Measurements from ENCODE around the gene EML5.

EML5 gene

GRCh38 chr14:88625671-88626070 lies 167.1 kb downstream of the EML5 start:
- H2AK5ac ChIP-seq (ENCODE audit: low read length), result no peak overlapping the region
- H4K91ac ChIP-seq (ENCODE audit: low read depth, low read length), result no peak overlapping the region
- H3K9ac ChIP-seq (ENCODE audit: low read length), result no peak overlapping the region
- H3K9me3 ChIP-seq (ENCODE audit: insufficient read depth, low read depth, low read length), result no peaks in the 10 kb centered on the region
- no peaks in the 10 kb centered on the region for H3K79me2 ChIP-seq (ENCODE audit: control insufficient read depth, insufficient read depth, low read length, poor library complexity)
- no peak overlapping the region for H2BK120ac ChIP-seq (ENCODE audit: insufficient read depth, low read length, poor library complexity)
- peaks cover 0 to 2% of the 10 kb centered on the region in 2 experiments for H3K4me1 ChIP-seq (ENCODE audit: control insufficient read depth in 1 of 2, insufficient read depth in 2 of 2, low read length in 2 of 2)
- no peak overlapping the region for H3K4ac ChIP-seq (ENCODE audit: low read depth, low read length)
- no peaks in the 10 kb centered on the region for H3K79me1 ChIP-seq (ENCODE audit: low read length)
- no peak overlapping the region for H2BK12ac ChIP-seq (ENCODE audit: low read length)
- H3K4me2 ChIP-seq (ENCODE audit: low read length), result no peak overlapping the region
- H4K8ac ChIP-seq (ENCODE audit: low read depth, low read length), result no peak overlapping the region
- no peak overlapping the region for H4K12ac ChIP-seq (ENCODE audit: low read depth, low read length)
- WGBS (ENCODE audit: extremely low coverage, insufficient coverage, insufficient read length), result no CpG with 5 or more reads among the region's 3 CpGs
- no peak overlapping the region for H2BK5ac ChIP-seq (ENCODE audit: low read depth, low read length, poor library complexity)
- H3K4me3 ChIP-seq (ENCODE audit: low read depth, low read length), result no peak overlapping the region
- no peak overlapping the region for H2AFZ ChIP-seq (ENCODE audit: insufficient read depth, low read length, poor library complexity)
- H3K23ac ChIP-seq (ENCODE audit: low read length), result no peak overlapping the region
- no peak overlapping the region for H3K27ac ChIP-seq (ENCODE audit: low read depth, low read length)
- H3K27me3 ChIP-seq (ENCODE audit: insufficient read depth, low read length), result no peaks in the 10 kb centered on the region
- no peaks in the 10 kb centered on the region for H3K36me3 ChIP-seq (ENCODE audit: control insufficient read depth in 1 of 2, insufficient read depth in 2 of 2, low read length in 2 of 2)
- no peak overlapping the region for H3K14ac ChIP-seq (ENCODE audit: low read length)
- no peak overlapping the region for H3K18ac ChIP-seq (ENCODE audit: low read length)
- DNase-seq, result no peak

- no peak overlapping the region for H4K8ac ChIP-seq (ENCODE audit: low read depth, low read length)
Measured at GRCh38 chr14:88621100-88621499, 171.7 kb downstream of the EML5 start.

GRCh38 chr14:88618476-88618875 lies 174.3 kb downstream of the EML5 start:
- Histone ChIP-seq H3K4me1 (ENCODE audit: control insufficient read depth in 1 of 2, insufficient read depth in 2 of 2, low read length in 2 of 2) (no peaks in the 10 kb centered on the region), H3K79me1 (ENCODE audit: low read length) (no peaks in the 10 kb centered on the region), H3K14ac (ENCODE audit: low read length) (no peak overlapping the region), H3K9me3 (ENCODE audit: insufficient read depth, low read depth, low read length) (no peaks in the 10 kb centered on the region), H3K27ac (ENCODE audit: low read depth, low read length) (no peak overlapping the region), H3K4me2 (ENCODE audit: low read length) (no peak overlapping the region), H3K27me3 (ENCODE audit: insufficient read depth, low read length) (no peaks in the 10 kb centered on the region), H3K4me3 (ENCODE audit: low read depth, low read length) (no peak overlapping the region), H3K79me2 (ENCODE audit: control insufficient read depth, insufficient read depth, low read length, poor library complexity) (no peaks in the 10 kb centered on the region), H2BK12ac (ENCODE audit: low read length) (no peak overlapping the region), H4K91ac (ENCODE audit: low read depth, low read length) (no peak overlapping the region), H2AK5ac (ENCODE audit: low read length) (no peak overlapping the region), H3K4ac (ENCODE audit: low read depth, low read length) (no peak overlapping the region), H2AFZ (ENCODE audit: insufficient read depth, low read length, poor library complexity) (no peak overlapping the region), H3K23ac (ENCODE audit: low read length) (no peak overlapping the region), H2BK120ac (ENCODE audit: insufficient read depth, low read length, poor library complexity) (no peak overlapping the region), H3K18ac (ENCODE audit: low read length) (no peak overlapping the region), H4K8ac (ENCODE audit: low read depth, low read length) (no peak overlapping the region), H4K12ac (ENCODE audit: low read depth, low read length) (no peak overlapping the region), H2BK5ac (ENCODE audit: low read depth, low read length, poor library complexity) (no peak overlapping the region), H3K9ac (ENCODE audit: low read length) (no peak overlapping the region), H3K36me3 (ENCODE audit: control insufficient read depth in 1 of 2, insufficient read depth in 2 of 2, low read length in 2 of 2) (peaks cover 0 to 3% of the 10 kb centered on the region in 2 experiments)
- WGBS (ENCODE audit: extremely low coverage, insufficient coverage, insufficient read length), result no CpG with 5 or more reads among the region's 5 CpGs
- DNase-seq, result no peak

More at GRCh38 chr14:88621100-88621499, 171.7 kb downstream of the EML5 start:
- Histone ChIP-seq H3K4me1 (ENCODE audit: control insufficient read depth in 1 of 2, insufficient read depth in 2 of 2, low read length in 2 of 2) (no peaks in the 10 kb centered on the region), H3K79me1 (ENCODE audit: low read length) (no peaks in the 10 kb centered on the region), H3K79me2 (ENCODE audit: control insufficient read depth, insufficient read depth, low read length, poor library complexity) (no peaks in the 10 kb centered on the region), H2BK120ac (ENCODE audit: insufficient read depth, low read length, poor library complexity) (no peak overlapping the region), H3K18ac (ENCODE audit: low read length) (no peak overlapping the region), H3K36me3 (ENCODE audit: control insufficient read depth in 1 of 2, insufficient read depth in 2 of 2, low read length in 2 of 2) (no peaks in the 10 kb centered on the region), H2AK5ac (ENCODE audit: low read length) (no peak overlapping the region), H3K4ac (ENCODE audit: low read depth, low read length) (no peak overlapping the region), H3K23ac (ENCODE audit: low read length) (no peak overlapping the region), H4K91ac (ENCODE audit: low read depth, low read length) (no peak overlapping the region), H3K4me2 (ENCODE audit: low read length) (no peak overlapping the region), H2AFZ (ENCODE audit: insufficient read depth, low read length, poor library complexity) (no peak overlapping the region), H3K27ac (ENCODE audit: low read depth, low read length) (no peak overlapping the region), H3K9me3 (ENCODE audit: insufficient read depth, low read depth, low read length) (no peaks in the 10 kb centered on the region), H3K9ac (ENCODE audit: low read length) (no peak overlapping the region), H3K27me3 (ENCODE audit: insufficient read depth, low read length) (no peaks in the 10 kb centered on the region), H3K4me3 (ENCODE audit: low read depth, low read length) (no peak overlapping the region), H2BK12ac (ENCODE audit: low read length) (no peak overlapping the region), H2BK5ac (ENCODE audit: low read depth, low read length, poor library complexity) (no peak overlapping the region), H4K12ac (ENCODE audit: low read depth, low read length) (no peak overlapping the region), H3K14ac (ENCODE audit: low read length) (no peak overlapping the region)
- no peak for DNase-seq
- WGBS (ENCODE audit: extremely low coverage, insufficient coverage, insufficient read length), result no CpG with 5 or more reads among the region's 2 CpGs

- no peaks in the 10 kb centered on the region for H3K79me1 ChIP-seq (ENCODE audit: low read length)
- no peak overlapping the region for H2AK5ac ChIP-seq (ENCODE audit: low read length)
- H2BK120ac ChIP-seq (ENCODE audit: insufficient read depth, low read length, poor library complexity), result no peak overlapping the region
- no peak for DNase-seq
- no peaks in the 10 kb centered on the region for H3K27me3 ChIP-seq (ENCODE audit: insufficient read depth, low read length)
- no peak overlapping the region for H3K4me3 ChIP-seq (ENCODE audit: low read depth, low read length)
- H4K8ac ChIP-seq (ENCODE audit: low read depth, low read length), result no peak overlapping the region
- no peak overlapping the region for H3K4me2 ChIP-seq (ENCODE audit: low read length)
- WGBS (ENCODE audit: extremely low coverage, insufficient coverage, insufficient read length), result no CpG with 5 or more reads among the region's 1 CpG
- no peak overlapping the region for H3K4ac ChIP-seq (ENCODE audit: low read depth, low read length)
- H2AFZ ChIP-seq (ENCODE audit: insufficient read depth, low read length, poor library complexity), result no peak overlapping the region
- no peak overlapping the region for H4K91ac ChIP-seq (ENCODE audit: low read depth, low read length)
- H3K14ac ChIP-seq (ENCODE audit: low read length), result no peak overlapping the region
- H2BK12ac ChIP-seq (ENCODE audit: low read length), result no peak overlapping the region
- H3K9ac ChIP-seq (ENCODE audit: low read length), result no peak overlapping the region
- no peaks in the 10 kb centered on the region for H3K79me2 ChIP-seq (ENCODE audit: control insufficient read depth, insufficient read depth, low read length, poor library complexity)
- H2BK5ac ChIP-seq (ENCODE audit: low read depth, low read length, poor library complexity), result no peak overlapping the region
- H3K18ac ChIP-seq (ENCODE audit: low read length), result no peak overlapping the region
- no peak overlapping the region for H3K23ac ChIP-seq (ENCODE audit: low read length)
- no peak overlapping the region for H3K27ac ChIP-seq (ENCODE audit: low read depth, low read length)
- peaks cover 0 to 6% of the 10 kb centered on the region in 2 experiments for H3K36me3 ChIP-seq (ENCODE audit: control insufficient read depth in 1 of 2, insufficient read depth in 2 of 2, low read length in 2 of 2)
- no peaks in the 10 kb centered on the region for H3K9me3 ChIP-seq (ENCODE audit: insufficient read depth, low read depth, low read length)
- H3K4me1 ChIP-seq (ENCODE audit: control insufficient read depth in 1 of 2, insufficient read depth in 2 of 2, low read length in 2 of 2), result no peaks in the 10 kb centered on the region
- no peak overlapping the region for H4K12ac ChIP-seq (ENCODE audit: low read depth, low read length)
Measured at GRCh38 chr14:88617479-88617878, 175.3 kb downstream of the EML5 start.

Data from trophoblast cell (in vitro differentiated cells and primary cell).